ENCODE measurements around the gene RRP8.

The RRP8 gene

DNA sequence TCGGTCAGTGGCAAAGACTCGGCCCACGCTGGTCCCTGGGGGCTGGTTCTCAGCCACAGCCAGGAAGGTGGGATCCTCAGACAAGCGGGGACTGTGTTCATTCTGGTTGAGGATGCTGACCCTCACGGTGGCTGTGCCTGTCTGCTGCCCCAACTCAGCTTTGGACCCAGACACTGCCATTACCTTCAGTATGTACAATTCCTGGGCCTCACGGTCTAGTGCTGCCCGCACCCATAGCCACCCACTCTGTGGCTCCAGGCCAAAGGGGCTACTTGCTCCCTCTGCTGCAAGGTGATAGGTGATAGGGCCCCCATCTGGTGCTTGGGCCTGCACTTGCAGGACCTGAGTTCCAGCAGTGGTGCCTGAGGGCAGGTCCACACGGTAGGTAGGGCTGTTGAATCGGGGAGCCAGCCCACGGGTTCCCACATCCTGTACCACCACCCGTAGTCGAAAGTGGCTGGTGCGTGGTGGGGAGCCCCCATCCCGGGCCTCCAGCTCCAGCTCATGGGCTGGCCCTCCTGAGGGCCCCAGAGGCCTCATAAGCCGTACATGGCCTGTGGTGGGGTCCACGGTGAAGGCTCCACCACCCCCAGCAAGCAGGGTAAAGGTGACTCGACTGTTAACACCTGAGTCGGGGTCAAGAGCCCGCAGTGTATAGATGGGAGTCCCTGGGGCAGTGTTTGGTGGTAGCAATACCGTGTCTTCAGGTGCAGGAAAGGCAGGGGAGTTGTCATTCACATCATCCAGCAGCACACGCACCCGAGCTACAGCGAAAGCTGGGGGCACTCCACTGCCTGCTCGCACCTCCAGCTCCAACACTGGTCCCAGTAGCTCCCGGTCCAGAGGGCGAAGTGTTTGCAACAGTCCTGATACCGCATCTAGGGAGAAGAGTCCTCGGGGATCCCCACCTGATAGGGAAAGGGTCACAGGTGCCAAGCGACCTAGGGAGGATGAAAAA, 29.0 kb upstream of the RRP8 start:
- DNase-seq, result no peak

DNA sequence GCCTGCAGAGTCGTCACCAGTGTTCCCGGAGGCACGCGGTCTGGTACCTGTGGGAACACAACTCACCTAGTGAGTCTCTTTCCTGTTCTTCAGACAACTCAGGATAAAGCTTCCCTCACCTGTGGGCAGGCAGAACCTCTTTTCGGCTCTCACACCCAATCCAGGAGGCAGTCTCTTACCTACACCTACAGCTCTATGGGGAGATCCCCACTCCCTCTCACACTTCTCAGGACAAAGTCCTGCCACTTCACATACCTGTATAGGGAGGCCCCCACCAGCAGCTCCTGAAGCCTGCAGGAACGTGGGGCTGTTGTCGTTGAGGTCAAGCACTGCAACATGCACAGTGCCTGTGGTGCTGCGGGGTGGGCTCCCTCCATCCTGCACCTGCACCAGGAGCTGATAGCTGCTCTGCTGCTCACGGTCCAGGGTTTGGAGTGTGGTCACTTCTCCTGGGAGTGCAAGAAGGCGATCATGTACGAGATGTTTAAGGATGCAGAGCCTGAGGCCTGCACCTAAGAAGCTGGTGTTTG, 28.0 kb upstream of the RRP8 start:
- DNase-seq, result no peak

DNA sequence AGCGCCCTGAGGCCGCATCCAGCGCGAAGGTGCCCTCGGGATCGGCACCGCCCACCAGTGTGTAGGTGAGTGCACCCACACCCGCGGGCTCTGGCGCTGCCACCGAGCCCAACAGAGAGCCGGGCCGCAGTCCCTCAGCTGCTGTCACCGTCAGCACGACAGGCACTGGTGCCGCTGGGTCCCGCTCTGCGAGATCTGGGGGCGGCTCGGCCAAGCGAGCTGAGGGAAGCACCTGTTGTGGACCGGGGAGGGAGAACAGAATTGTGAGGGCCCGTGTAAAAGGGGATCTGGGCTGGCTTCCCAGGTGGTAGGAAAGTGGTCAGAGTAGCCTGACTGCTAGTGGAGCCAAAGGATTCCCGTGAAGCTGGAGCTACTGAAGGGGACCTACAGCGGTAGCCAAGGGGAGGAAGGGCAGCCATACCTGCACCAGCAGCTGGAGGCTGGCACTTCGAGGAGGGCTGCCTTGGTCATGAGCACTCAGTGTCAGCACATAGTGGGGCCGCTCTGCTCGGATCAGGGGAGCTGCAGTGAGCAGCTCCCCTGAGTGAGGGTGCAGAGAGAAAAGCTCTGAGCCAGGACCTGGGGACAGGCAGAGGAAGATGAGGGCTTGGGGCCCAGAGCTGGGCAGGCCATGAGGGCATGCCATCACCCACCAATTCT, 27.3 kb upstream of the RRP8 start:
- DNase-seq, result no peak

DNA sequence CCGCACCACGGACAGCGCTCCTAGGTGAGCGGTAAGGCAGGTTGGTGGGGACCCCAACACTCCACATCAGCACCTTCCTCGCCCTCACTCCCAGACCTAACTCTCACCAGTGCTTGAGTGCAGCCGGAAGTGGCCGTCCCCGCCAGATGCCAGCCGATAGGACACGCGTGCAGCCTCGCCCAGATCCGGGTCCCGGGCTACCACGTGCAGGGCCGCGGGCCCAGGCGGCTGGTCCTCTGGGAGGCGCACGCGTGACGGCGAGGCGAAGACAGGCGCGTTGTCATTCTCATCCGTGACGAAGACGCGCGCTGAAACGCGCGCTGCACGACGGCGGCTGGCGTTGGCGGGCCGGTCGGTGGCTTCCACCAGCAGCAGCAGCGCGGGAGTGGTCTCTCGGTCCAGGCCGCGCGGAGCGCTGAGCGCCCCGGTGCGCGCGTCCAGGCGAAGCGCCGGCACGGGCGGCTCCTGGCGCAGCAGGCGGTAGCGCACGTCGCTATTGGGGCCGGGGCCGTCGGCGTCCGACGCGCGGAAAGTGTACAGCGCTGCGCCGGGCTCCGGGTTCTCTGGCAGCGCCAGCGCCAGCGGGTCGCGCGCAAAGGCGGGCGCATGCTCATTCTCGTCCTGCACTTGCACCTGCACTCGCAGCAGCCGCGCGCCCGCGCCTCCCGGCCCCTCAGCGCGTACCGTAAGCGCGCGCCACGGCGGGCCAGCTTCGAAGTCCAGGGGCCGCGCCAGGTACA, 26.6 kb upstream of the RRP8 start:
- DNase-seq, result no peak

DNA sequence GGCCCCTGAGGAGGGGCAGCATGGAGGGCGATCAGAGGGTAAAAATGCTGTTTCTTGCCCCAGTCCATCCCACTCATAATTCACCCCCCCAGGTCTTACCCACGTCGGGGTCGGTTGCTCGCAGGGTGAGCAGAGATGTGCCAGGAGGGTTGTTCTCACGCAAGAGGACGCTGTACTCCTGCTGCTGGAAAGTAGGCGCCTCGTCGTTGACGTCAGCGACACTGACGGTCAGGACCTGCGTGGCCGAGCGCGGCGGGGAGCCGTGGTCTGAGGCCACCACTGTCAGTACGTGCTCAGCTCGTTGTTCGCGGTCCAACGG, 26.1 kb upstream of the RRP8 start:
- no peak for DNase-seq

DNA sequence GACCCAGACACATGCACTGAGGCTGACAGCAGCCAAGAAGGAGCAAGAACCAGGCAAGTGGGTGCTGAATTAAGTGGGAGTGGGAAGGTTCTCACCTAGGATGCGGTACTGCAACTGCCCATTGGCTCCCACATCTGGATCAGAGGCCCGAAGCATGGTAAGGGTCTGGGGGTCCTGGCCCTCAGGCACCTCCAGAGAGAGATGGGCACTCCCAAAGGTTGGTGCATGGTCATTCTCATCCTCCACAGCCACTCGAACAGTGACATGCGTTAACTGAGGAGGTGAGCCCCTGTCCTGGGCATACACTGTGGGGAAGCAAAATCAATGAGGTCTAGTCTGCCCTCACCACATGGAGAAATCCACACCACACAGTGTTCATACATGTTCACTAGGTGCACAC, 25.1 kb upstream of the RRP8 start:
- no peak for DNase-seq

DNA sequence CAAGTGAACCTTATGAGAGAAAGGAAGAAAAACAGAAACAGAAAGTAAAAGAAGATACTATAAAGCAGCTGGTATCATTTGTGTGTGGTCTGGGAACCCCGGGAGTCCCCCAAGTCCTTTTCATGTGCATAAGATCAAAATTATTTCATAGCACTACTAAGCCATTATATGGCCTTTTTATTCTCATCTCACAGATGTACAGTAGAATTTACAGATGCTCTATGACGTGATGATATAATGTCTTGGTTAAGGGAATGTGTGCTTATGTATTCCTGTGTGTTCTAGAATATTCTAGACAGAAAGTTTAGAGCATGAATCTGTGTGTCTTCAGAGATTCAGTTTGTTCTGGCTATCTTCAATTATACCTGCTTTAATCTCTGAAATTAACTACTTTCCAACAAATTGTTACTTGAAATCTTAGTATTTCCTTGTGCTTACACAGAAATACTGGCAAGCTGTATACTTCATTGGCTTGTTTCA, 24.4 kb upstream of the RRP8 start:
- no peak for DNase-seq

DNA sequence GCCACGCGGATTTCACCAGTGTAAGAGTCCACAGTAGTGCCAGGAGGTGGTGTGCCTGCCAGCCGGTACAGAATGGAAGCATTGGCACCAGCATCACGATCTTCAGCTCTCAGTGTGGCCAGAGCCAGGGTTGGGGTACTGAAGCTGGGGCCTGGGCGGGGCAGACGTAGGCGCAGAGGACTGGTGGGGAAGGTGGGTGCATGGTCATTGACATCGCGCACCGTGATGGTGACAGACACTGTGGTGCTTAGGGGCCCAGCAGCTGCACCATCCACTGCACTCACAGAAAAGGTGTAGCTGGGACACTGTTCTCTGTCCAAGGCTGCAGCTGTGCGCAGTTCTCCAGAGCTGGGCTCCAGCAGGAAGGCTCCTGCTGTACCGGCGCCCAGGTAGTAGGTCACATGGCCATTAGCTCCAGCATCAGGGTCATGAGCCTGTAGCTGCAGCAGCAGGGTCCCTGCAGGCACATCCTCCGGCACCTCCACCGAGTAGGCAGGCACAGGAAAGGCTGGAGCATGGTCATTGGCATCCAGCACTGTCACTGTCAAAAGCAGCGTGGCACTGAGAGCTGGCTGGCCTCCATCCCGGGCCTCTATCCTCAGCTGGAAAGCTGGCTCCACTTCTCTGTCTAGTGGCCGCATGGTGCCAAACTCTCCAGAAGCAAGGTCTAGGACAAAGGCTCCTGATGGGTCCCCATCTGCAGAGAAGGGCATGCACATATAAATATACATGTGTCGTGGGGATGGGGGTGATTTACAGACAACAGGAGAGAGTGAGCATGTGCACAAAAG, 23.8 kb upstream of the RRP8 start:
- peak in 1 of 2 experiments; percentile 35 for DNase-seq

DNA sequence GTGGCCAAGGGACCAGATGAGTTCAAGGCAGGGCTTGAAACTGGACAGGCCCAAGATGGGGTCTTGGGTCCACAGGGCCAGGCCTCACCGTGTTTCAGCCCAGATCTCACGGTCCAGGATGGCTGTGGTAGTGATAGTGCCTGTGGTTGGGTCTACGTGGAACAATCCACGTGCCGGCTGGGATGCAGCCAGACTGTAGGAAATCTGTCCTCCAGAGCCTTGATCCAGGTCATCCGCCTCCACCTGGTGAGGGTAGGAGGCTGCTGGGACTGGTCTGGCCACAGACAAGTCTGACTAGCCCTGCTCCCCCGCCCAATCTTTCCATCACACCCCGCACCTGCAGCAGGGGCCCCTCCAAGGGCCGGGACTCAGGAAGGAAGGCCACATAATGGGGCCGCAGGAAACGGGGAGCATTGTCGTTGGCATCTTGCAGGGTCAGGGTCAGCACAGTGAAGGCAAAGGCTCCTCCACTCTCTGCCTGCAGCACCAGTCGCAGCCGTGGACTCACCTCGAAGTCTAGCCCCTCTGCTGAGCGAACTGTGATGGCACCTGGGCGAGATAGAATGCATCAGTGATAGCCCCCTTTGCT, 22.5 kb upstream of the RRP8 start:
- DNase-seq, result no peak

DNA sequence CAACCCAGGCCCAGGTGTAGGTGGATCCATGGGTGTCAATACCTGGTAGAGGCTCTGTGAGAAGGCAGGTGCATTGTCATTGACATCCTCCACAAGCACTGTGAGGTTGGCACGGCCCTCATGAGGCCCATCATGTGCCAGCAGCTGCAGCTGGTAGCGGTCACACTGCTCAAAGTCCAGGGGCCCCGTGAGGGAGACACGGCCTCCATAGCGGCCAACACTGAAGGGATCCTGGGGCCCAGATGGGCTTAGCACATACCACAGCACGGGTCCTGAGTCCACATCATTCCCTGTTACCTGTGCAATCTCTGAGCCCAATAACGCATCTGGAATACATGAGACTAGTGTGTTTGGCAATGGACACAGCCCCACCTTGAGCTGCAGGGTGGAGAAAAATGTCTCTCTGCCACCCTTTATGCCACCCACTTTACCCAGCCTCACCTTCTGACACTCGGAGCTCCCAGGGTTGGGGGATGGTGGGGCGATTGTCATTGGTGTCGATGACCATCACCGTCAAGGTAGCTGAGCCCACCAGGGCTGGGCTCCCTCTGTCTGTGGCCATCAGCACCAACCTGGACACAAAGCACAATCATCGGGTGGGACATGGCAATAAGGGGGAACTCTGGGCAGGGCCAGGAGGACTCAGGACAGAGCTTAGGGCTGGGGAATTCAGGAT, 21.9 kb upstream of the RRP8 start:
- DNase-seq, result no peak

DNA sequence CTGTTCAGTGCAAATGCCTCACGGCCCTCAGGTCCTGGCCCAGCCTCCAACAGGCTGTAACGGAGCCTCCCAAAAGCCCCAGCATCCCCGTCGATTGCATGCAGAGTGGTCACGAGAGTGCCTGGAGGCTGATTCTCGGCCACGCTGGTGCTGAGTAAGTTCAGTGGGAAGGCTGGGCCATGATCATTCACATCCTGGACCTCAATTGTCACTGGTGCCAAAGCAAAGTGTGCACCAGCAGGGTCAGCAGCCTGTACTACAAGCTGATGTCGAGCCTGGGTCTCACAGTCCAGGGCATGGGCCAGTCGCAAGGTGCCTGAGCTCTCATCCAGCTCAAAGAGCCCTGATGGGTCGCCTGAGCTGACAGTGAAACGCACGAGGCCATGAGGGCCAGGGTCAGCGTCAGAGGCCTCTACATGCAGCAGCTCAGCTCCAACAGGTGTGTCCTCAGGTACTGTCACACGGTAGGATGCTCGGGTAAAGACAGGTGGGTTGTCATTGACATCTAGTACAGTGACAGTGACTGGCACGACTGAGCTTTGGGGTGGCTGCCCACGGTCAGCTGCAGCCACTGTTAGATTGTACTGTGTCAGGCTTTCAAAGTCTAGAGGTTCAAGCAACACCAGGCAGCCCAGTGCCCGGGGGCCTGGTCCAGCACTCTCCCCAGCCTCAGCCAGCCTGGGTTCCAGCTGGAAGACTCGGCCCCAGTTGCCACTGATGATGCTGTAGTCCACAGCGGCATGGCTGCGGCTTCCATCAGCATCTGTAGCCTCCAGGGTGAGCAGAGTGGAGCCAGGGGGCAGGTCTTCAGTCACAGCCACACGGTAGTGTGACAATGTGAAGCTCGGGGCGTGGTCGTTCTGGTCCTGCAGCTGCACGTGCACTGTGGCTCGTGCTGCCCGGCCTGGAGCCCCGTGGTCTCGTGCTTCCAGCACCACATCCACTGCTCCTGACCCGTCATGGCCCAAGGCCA, 20.3 kb upstream of the RRP8 start:
- no peak for DNase-seq

DNA sequence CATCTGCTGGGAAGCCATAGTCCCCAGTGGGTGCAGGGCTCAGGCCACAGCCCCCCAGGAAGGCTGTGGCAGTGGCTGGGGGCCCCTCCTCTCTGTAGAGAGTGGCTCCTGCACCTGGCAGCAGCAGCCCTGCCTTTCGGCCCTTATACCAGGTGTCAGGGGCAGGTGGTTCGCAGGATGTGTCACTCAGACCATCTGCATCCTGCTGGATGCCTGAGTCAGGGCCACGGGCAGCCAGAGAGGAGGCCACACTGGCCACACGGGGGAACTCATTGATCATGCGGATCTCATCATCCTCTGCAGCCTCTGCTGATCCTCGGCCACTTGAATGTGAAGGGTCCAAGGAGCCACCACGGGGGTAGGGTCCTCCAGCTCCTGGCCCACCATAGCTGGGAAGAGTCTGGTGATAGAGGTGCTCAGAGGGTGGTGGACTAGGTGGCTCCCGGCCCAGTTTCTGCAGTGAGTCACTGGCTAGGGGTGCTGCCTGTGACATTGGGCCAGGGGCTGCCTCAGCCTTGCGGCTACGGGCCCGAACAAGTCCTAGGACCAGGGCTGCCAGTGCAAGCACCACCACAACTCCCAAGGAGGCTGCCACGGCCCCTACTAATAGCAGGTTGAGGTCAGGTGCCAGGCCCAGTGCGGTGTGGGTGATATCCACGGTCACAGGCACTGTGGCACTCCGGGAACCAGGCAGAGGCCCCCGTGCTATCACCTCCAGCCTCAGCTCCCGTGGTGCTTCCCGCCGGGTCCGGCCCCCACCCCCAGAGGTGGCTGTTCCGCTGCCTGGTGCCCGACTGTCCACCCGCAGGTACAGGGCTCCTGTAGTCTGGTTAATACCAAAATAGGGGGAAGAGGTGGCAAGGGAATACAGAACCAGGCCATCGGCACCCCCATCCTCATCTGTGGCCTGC, 19.1 kb upstream of the RRP8 start:
- no peak for DNase-seq

DNA sequence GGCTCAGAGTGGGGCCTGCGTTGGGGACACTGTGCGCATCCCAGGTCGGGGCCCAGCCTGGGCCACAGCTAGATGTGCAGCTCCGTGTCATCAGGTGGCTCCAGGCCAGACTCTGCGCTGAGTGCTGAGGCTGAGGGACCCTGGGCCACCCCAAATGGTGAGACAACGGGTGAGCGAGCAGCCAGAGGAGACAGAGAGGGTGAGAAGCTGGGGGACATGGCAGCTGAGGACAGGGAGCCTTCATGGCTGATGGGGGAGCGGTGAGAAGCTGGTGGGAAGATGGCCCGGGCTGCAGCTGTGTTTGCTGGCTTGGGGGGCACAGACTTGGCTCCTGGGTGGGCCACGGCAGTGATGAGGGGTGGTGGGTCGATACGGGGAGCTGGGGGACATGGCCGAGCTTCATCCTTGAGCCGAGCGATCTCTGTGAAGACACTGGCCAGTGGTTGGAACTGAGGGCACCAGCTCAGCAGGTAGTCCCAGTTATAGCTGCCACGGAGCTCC, 18.3 kb upstream of the RRP8 start:
- no peak for DNase-seq

DNA sequence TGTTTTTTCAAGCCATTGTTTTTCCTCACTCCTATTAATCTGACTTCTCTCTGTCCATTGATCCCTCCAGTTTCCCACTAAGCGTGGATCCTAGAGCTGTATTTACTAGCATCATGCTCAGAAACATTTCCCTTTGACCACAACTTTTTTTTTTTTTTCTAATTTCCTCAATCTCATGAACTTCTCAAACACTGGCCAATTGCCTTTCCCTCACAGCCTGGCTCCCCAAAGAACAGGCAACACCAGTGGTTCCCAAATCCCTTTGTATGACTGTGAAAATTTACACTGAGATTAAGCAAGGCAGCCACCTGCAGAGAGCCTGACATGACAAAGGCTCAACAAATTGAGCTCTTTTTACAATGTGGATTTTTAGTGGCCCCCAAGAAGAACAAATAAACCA, 17.2 kb upstream of the RRP8 start:
- no peak for DNase-seq

DNA sequence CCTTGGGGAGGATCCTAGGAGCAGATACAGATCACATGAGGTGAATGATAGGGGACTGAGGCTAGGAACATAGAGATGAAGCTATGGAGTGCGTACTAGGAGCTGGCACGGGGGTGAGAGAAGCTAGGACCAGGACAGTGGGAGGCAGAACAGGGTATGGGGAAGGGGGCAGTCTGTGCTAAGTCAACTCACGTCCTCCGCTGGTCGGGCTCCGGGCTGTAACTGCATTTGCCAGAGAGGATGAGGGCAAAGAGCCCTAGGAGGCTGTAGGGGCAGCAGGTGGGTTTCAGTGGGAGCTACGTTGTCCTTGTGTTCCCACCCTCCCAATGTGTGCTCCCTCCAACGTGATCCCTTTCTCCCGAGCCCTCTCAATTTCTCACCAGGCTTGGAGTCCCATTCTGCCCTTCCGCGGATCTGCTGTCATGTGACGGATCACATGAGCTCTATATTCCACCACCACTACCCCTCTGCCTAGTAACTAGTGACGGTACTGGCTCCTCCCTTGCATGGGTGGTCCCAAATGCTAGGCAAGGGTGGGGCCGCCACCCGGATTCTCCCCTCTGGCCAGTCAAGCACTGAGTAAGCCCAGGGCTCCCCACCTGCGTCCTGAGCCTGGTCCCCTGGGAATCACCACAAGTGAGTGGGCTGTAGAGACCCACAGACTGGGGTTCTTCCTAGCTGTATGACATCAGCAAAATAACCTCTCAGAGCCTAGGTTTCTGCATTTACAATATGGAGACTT, 15.8 kb upstream of the RRP8 start, which contains the start of gene TPP1:
Gene TPP1, minus strand, starts transcription at position 419 of the 742 bp plus-strand sequence. Its CDS starts 22 bp downstream, at position 397.
- DNase-seq, result peak; percentile 95 to 96

DNA sequence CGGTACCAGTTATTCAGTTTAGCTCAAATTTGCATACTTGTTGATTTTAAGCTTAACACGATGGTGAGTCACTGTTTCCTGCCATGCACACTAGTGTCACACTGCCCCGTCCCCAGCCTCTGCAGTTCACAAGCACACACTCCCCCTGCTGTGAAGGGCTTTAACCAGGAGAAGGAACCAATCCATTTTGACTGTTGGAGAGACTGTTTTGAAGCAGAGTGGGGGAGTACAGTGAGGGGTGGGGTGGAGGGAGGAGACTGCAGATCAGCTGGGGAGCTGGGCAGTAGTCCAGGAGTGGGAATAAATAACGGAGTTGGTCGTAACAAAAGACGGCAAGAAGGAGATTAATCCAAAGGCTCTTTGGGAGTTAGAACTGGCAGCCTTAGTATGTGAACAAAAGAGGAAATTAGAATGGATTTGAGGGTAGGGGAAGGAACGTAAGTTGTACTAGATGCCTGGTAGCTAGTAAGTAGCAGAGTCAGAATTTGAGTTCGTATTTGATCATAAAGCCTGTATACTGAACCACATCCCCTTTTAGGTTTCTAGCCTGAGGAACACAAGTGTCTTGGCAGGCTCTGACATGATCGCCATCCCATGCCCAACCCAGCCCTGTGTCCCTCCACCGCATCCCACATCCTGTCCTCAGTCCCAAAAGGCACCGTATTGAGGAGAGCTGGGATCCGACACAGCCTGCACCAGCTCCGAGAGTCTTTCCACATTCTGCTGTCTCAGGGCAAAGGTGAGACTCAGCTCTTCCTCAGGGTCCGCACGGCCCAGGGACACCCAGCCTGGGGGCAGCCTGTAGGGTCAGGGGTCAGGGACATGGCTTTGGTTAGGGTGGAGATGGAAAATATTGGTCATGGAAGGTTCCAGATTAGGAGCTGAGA, 14.9 kb upstream of the RRP8 start:
- DNase-seq, result no peak

DNA sequence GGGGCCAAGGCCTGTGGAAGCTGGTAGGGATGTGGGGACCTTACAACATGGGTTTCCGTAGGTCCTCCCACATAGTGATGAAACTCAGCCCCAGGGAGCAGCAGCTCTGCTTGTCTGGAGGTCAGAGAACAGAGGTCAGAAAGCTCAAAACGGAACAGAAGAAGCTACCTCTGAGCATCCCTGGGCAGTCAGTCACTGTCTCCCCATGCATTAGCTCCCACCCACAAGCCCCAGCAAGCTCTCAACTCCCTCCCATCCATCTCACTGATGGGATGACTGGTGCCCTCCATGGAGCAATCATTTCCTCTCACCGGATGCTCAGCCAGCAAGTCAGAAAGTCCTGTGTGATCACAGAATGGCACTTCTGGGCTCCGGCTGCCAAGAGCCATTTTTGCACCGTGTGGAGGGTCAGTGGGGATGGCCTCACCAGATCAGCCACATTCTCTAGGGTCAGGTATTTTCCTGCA, 13.9 kb upstream of the RRP8 start:
- no peak for DNase-seq
